ENCODE results near the gene RPS16. TPM values are rescaled to one million over a fixed set of nuclear protein-coding genes. Genes with fewer than 3 reads are reported as not detected.

The RPS16 gene
- total and polyA plus RNA-seq, 9 of the 15 experiments (the other 6 are each of a cell fraction or from before 2014, with no cell fraction given), result 82.6 to 3,671 (median 2,204) TPM

DNA sequence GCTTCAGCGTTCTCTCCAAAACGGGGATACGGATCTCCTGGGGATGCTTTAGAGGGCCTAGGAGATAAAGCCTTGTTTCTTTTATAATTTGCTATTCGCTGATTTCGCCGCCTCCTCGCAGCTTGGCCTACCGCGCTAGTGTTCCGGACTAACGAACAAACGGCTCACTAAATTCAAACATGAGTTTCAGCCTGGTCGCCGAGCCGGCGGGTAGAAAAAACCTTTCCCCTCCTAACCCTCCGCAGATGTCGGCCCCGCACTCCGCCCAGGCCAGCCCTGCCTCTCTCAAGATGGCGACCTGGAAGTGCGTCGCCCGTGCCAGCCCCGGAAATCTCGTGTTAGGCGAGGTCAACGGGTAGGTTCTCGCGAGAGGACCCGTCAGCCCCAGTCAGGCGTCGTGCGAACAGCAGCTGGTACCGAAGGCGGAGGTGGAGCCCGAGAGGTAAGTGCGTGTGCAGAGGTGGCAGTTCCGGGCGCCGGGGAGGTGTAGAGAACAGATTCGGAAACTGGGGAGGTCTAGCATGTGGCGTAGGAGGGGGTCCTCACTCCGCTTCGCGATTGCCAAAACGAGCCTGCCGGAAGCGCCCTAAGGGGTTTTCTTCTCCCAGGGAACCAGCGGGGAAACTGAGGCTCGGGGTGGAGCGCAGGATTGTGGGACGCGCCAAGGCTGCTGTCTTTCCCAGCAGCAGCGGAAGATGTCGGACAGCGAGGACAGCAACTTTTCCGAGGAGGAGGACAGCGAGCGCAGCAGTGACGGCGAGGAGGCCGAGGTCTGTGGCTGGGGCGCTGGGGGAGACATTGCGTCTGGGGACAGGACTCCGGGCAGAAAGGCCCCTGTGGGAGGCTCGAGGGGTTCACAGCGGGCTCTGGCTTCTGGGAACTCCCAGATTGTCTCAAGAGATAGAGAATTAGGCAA lies 9.7 kb upstream of the RPS16 start, which contains the start of gene SUPT5H (continued):
- TF ChIP-seq, protein P1, sequence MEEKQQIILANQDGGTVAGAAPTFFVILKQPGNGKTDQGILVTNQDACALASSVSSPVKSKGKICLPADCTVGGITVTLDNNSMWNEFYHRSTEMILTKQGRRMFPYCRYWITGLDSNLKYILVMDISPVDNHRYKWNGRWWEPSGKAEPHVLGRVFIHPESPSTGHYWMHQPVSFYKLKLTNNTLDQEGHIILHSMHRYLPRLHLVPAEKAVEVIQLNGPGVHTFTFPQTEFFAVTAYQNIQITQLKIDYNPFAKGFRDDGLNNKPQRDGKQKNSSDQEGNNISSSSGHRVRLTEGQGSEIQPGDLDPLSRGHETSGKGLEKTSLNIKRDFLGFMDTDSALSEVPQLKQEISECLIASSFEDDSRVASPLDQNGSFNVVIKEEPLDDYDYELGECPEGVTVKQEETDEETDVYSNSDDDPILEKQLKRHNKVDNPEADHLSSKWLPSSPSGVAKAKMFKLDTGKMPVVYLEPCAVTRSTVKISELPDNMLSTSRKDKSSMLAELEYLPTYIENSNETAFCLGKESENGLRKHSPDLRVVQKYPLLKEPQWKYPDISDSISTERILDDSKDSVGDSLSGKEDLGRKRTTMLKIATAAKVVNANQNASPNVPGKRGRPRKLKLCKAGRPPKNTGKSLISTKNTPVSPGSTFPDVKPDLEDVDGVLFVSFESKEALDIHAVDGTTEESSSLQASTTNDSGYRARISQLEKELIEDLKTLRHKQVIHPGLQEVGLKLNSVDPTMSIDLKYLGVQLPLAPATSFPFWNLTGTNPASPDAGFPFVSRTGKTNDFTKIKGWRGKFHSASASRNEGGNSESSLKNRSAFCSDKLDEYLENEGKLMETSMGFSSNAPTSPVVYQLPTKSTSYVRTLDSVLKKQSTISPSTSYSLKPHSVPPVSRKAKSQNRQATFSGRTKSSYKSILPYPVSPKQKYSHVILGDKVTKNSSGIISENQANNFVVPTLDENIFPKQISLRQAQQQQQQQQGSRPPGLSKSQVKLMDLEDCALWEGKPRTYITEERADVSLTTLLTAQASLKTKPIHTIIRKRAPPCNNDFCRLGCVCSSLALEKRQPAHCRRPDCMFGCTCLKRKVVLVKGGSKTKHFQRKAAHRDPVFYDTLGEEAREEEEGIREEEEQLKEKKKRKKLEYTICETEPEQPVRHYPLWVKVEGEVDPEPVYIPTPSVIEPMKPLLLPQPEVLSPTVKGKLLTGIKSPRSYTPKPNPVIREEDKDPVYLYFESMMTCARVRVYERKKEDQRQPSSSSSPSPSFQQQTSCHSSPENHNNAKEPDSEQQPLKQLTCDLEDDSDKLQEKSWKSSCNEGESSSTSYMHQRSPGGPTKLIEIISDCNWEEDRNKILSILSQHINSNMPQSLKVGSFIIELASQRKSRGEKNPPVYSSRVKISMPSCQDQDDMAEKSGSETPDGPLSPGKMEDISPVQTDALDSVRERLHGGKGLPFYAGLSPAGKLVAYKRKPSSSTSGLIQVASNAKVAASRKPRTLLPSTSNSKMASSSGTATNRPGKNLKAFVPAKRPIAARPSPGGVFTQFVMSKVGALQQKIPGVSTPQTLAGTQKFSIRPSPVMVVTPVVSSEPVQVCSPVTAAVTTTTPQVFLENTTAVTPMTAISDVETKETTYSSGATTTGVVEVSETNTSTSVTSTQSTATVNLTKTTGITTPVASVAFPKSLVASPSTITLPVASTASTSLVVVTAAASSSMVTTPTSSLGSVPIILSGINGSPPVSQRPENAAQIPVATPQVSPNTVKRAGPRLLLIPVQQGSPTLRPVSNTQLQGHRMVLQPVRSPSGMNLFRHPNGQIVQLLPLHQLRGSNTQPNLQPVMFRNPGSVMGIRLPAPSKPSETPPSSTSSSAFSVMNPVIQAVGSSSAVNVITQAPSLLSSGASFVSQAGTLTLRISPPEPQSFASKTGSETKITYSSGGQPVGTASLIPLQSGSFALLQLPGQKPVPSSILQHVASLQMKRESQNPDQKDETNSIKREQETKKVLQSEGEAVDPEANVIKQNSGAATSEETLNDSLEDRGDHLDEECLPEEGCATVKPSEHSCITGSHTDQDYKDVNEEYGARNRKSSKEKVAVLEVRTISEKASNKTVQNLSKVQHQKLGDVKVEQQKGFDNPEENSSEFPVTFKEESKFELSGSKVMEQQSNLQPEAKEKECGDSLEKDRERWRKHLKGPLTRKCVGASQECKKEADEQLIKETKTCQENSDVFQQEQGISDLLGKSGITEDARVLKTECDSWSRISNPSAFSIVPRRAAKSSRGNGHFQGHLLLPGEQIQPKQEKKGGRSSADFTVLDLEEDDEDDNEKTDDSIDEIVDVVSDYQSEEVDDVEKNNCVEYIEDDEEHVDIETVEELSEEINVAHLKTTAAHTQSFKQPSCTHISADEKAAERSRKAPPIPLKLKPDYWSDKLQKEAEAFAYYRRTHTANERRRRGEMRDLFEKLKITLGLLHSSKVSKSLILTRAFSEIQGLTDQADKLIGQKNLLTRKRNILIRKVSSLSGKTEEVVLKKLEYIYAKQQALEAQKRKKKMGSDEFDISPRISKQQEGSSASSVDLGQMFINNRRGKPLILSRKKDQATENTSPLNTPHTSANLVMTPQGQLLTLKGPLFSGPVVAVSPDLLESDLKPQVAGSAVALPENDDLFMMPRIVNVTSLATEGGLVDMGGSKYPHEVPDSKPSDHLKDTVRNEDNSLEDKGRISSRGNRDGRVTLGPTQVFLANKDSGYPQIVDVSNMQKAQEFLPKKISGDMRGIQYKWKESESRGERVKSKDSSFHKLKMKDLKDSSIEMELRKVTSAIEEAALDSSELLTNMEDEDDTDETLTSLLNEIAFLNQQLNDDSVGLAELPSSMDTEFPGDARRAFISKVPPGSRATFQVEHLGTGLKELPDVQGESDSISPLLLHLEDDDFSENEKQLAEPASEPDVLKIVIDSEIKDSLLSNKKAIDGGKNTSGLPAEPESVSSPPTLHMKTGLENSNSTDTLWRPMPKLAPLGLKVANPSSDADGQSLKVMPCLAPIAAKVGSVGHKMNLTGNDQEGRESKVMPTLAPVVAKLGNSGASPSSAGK (IDR thresholded peaks at IDR 0.05), result peak; percentile 90
- no peak for TF ChIP-seq CREBBP (IDR thresholded peaks at IDR 0.05; ENCODE audit: low read depth, low read length)
- peak; percentile 50; the same call in 1 of the 2 replicates for TF ChIP-seq MYBL2 (IDR thresholded peaks at IDR 0.05; ENCODE audit: low read depth)
- TF ChIP-seq MYBL2 (CRISPR knock-in tag; IDR thresholded peaks at IDR 0.05; ENCODE audit: borderline replicate concordance), result no peak
- TF ChIP-seq TEAD1 (CRISPR knock-in tag; IDR thresholded peaks at IDR 0.05), result no peak
- no peak for TF ChIP-seq FOXA1 (IDR thresholded peaks at IDR 0.05; ENCODE audit: borderline replicate concordance)
- peak; percentile 49 for TF ChIP-seq SP1 (CRISPR knock-in tag; IDR thresholded peaks at IDR 0.05)
- TF ChIP-seq, protein P2, sequence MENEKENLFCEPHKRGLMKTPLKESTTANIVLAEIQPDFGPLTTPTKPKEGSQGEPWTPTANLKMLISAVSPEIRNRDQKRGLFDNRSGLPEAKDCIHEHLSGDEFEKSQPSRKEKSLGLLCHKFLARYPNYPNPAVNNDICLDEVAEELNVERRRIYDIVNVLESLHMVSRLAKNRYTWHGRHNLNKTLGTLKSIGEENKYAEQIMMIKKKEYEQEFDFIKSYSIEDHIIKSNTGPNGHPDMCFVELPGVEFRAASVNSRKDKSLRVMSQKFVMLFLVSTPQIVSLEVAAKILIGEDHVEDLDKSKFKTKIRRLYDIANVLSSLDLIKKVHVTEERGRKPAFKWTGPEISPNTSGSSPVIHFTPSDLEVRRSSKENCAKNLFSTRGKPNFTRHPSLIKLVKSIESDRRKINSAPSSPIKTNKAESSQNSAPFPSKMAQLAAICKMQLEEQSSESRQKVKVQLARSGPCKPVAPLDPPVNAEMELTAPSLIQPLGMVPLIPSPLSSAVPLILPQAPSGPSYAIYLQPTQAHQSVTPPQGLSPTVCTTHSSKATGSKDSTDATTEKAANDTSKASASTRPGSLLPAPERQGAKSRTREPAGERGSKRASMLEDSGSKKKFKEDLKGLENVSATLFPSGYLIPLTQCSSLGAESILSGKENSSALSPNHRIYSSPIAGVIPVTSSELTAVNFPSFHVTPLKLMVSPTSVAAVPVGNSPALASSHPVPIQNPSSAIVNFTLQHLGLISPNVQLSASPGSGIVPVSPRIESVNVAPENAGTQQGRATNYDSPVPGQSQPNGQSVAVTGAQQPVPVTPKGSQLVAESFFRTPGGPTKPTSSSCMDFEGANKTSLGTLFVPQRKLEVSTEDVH (IDR thresholded peaks at IDR 0.05; ENCODE audit: low read depth, partially characterized antibody), result no peak
- no peak for TF ChIP-seq NELFE (IDR thresholded peaks at IDR 0.05; ENCODE audit: insufficient read depth, insufficient read length)
- TF ChIP-seq, protein P3, sequence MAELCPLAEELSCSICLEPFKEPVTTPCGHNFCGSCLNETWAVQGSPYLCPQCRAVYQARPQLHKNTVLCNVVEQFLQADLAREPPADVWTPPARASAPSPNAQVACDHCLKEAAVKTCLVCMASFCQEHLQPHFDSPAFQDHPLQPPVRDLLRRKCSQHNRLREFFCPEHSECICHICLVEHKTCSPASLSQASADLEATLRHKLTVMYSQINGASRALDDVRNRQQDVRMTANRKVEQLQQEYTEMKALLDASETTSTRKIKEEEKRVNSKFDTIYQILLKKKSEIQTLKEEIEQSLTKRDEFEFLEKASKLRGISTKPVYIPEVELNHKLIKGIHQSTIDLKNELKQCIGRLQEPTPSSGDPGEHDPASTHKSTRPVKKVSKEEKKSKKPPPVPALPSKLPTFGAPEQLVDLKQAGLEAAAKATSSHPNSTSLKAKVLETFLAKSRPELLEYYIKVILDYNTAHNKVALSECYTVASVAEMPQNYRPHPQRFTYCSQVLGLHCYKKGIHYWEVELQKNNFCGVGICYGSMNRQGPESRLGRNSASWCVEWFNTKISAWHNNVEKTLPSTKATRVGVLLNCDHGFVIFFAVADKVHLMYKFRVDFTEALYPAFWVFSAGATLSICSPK (IDR thresholded peaks at IDR 0.05; ENCODE audit: borderline replicate concordance), result peak; percentile 81; the same call in 1 of the 2 replicates

All from K562 (cell line).